MM.1S (cell line): ENCODE measurements around the gene PROB1.

ENCODE experiments used
- CTCF ChIP-seq: fragments of 300-600 bp; sonication (generic); IDR thresholded peaks from 2 replicates; pipeline ENCODE4 v1.5.1; 2016; ENCODE audit warnings: antibody characterized with exemption, low read length, mixed read lengths
- EZH2 ChIP-seq: fragments of 300-600 bp; sonication (generic); optimal IDR thresholded peaks from 2 replicates; pipeline ENCODE3; 2017; ENCODE audit warnings: low read depth, mild to moderate bottlenecking, antibody characterized with exemption, low read length, mixed read lengths

- TF ChIP-seq CTCF (no peak), EZH2 (no peak)
Observed at GRCh38 chr5:139358064-139358463, 36.8 kb downstream of the PROB1 start.
